NB4 (cell line): ENCODE data around the gene YPEL2.
A peak's percentile ranks its signal among the peaks of the same experiment; 100 is the strongest.

ENCODE experiments used
- DNase-seq: peaks from one replicate; pipeline ENCODE4 v3.0.0; 2010; ENCODE audit warnings: low read depth
- H3K4me3 ChIP-seq: one replicate; pipeline ENCODE4 v1.5.1; 2011; ENCODE audit warnings: mild to moderate bottlenecking, low read depth, low read length, moderate library complexity
- MYC ChIP-seq: IDR thresholded peaks from 2 replicates; pipeline ENCODE4 v1.6.1; 2011; ENCODE audit warnings: low read depth, low read length
- POLR2A ChIP-seq: IDR thresholded peaks from 2 replicates; pipeline ENCODE4 v1.6.1; 2011; ENCODE audit warnings: mild to moderate bottlenecking; ENCODE audit not compliant: insufficient read length; ENCODE audit errors: extremely low read depth
- TF ChIP-seq, protein P1 (sequence below): IDR thresholded peaks from one replicate; pipeline ENCODE4 v1.5.1; 2012; ENCODE audit warnings: low read depth, low read length
- TF ChIP-seq, protein P2 (sequence below): IDR thresholded peaks from 2 replicates; pipeline ENCODE4 v1.6.1; 2011; ENCODE audit warnings: low read depth, low read length

YPEL2 gene

GRCh38 chr17:59357929-59358328 lies 26.5 kb downstream of the YPEL2 start:
- TF ChIP-seq, protein P1, sequence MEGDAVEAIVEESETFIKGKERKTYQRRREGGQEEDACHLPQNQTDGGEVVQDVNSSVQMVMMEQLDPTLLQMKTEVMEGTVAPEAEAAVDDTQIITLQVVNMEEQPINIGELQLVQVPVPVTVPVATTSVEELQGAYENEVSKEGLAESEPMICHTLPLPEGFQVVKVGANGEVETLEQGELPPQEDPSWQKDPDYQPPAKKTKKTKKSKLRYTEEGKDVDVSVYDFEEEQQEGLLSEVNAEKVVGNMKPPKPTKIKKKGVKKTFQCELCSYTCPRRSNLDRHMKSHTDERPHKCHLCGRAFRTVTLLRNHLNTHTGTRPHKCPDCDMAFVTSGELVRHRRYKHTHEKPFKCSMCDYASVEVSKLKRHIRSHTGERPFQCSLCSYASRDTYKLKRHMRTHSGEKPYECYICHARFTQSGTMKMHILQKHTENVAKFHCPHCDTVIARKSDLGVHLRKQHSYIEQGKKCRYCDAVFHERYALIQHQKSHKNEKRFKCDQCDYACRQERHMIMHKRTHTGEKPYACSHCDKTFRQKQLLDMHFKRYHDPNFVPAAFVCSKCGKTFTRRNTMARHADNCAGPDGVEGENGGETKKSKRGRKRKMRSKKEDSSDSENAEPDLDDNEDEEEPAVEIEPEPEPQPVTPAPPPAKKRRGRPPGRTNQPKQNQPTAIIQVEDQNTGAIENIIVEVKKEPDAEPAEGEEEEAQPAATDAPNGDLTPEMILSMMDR: no peak
- TF ChIP-seq, protein P2, sequence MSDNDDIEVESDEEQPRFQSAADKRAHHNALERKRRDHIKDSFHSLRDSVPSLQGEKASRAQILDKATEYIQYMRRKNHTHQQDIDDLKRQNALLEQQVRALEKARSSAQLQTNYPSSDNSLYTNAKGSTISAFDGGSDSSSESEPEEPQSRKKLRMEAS: no peak
- TF ChIP-seq MYC: no peak
- TF ChIP-seq POLR2A: no peak
- DNase-seq: no peak
- no peak overlapping the region for H3K4me3 ChIP-seq

DNA sequence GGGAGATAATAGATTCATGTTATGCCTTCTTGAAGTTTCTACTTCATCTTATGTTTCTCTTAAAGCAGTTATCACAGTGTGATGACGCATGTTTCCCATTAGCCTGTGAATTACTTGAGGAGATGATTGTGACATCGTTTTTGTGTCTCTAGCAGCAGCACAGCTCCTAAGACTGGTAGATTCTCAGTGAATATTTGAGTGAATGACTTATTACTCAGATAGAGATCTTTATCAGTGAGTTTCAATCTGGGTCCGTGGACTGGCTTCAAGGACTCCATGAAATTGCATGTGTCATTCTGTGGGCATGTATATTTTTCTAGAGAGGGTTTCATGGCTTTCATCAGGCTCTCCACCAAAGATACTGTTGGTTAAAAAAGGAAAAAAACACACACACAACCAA lies 29.9 kb downstream of the YPEL2 start:
- peak; percentile 25 for DNase-seq
- no peak for TF ChIP-seq POLR2A
- no peak for TF ChIP-seq MYC
- TF ChIP-seq, protein P1: no peak
- TF ChIP-seq, protein P2: no peak
- H3K4me3 ChIP-seq: no peak overlapping the region

DNA sequence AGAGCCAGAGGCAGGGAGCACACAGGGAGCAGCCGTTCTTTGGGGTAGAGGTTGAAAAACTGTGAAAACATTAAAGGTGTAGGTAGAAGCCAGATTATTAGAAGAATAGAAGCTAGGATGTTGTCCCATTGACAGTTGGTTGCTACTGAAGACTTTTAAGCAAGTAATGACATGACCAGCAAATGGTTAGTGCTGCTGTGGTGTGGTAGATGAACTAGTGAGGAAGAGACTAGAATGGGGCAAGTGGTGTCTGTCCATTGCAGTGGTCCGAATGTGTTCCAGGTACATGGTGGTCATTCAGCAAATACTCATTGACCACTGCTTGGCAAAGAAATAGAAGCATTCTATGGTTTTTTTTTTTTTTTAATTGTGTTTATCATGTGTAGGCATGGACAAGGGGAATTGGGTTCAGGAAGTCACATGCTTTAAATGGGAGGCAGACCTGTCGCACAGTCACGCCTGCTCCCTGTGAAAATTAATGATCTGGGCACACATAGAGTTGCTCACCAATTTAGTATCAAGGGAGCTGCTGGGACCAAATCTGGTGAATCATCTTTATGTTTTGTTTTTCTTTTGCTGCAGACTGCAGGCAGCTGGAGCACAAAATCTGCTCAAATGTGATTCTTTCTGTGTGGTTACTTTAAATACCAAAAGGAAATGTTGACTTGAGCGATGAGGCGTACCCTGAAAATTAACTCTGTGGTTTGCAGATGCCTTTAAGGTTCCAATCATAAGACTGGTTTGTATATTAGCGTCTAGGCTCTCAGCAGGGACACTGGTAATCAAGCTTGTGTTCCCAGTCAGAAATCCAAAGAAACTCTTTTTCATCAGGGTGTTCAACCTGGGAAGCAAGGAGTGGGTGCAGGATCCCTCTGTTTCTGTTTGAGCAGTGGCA lies 30.7 kb downstream of the YPEL2 start:
- TF ChIP-seq, protein P1: no peak
- TF ChIP-seq MYC: no peak
- no peak for TF ChIP-seq POLR2A
- TF ChIP-seq, protein P2: no peak
- no peak for DNase-seq
- no peak overlapping the region for H3K4me3 ChIP-seq

DNA sequence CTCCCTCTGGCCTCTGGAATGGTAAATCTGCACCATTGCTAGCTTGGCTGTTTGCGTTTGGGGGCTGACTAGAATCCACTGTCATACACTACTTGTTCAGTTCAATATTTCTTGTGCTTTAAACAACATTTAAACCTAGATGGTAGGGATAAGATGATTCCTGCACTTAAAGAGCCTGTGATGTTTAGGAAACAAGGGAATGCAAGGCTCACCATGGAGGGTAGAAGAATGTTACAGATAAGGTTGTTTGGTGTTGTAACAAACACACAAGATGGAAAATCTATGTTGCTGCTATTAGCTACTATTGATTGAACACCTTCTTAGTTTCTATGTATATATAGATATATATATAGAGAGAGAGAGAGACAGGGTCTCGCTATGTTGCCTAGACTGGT lies 31.4 kb downstream of the YPEL2 start:
- H3K4me3 ChIP-seq: no peak overlapping the region
- no peak for DNase-seq
- TF ChIP-seq, protein P1: no peak
- TF ChIP-seq, protein P2: no peak
- TF ChIP-seq MYC (no peak), POLR2A (no peak)

DNA sequence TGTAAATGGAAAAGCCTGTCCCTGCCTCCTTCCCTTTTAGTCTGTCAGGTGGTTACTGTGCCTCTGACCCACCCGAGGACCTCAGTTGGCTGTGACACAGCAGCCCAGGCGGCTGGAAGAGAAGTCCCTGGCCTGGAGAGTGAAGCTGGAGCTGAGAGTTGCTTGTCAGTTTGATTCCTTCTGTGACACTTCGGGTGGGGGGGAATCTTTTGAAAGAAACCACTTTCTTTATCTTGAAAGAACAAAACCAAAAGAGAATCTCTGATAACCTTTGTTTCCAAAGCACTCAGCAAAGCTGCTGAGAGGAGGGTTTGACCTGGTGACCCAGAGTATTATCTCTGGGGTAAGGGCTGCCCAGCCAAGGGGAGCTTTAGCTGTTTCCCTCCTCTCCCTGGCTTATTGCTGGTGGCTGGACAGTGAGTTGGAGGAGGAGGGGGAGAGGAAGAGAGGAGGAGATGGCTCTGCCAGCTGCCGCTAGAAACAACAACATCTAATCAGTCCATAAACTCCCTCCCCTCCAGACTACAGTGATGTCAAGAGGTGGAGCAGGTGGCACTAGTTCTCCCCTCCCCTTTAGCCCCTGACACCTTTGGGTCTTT lies 34.0 kb downstream of the YPEL2 start:
- H3K4me3 ChIP-seq: no peak overlapping the region
- peak; percentile 14 for DNase-seq
- TF ChIP-seq POLR2A (no peak), MYC (no peak)
- TF ChIP-seq, protein P1: no peak
- TF ChIP-seq, protein P2: no peak
